IMR-90 (cell line): ENCODE data around the gene YIPF1. TPM values are rescaled to one million over a fixed set of nuclear protein-coding genes. Genes with fewer than 3 reads are reported as not detected.

Source experiments
- ATAC-seq: fragments of 200-7000 bp; cut with Tn5 transposase; 2 replicates; pipeline ENCODE4 v1.9.1; 2020; ENCODE audit warnings: low read depth, mild to moderate bottlenecking, moderate library complexity
- BruUV-seq: library from RNA; stranded (reverse); fragments of 400-500 nt; replicated peaks from 2 replicates; lab custom pipeline; 2021; lab: Mats Ljungman, UMichigan
- CTCF ChIA-PET: fragments of 300-600 bp; formaldehyde crosslinking; extraction: SDS; loops from one replicate; lab custom pipeline; 2021; ENCODE audit warnings: antibody characterized with exemption; lab: Yijun Ruan, JAX
- POLR2A ChIA-PET: fragments of 300-600 bp; sonication (Branson Sonifier 250); formaldehyde crosslinking; loops from one replicate; lab custom pipeline; 2022; ENCODE audit warnings: antibody characterized with exemption; ENCODE audit not compliant: unreplicated experiment; lab: Charles Lee
- DNase-seq: peaks from one replicate; pipeline ENCODE4 v3.0.0; 2013
- H2AFZ ChIP-seq: replicated peaks from 2 replicates; pipeline ENCODE3; 2013; ENCODE audit warnings: low read length, mild to moderate bottlenecking; ENCODE audit not compliant: poor library complexity
- H2AK5ac ChIP-seq: 2 replicates; pipeline ENCODE4 v1.6.1; 2013; ENCODE audit warnings: low read depth, low read length, inconsistent platforms
- H2AK9ac ChIP-seq: replicated peaks from 2 replicates; pipeline ENCODE3; 2013; ENCODE audit warnings: mild to moderate bottlenecking, low read depth, low read length, moderate library complexity; ENCODE audit not compliant: poor library complexity
- H2BK120ac ChIP-seq: 2 replicates; pipeline ENCODE4 v1.6.1; 2013; ENCODE audit warnings: low read depth, low read length, inconsistent platforms
- H2BK15ac ChIP-seq: 3 replicates; pipeline ENCODE4 v1.6.1; 2013; ENCODE audit warnings: low read depth, low read length, inconsistent platforms
- H2BK20ac ChIP-seq: 2 replicates; pipeline ENCODE4 v1.6.1; 2013; ENCODE audit warnings: low read depth, mild to moderate bottlenecking, inconsistent platforms, low read length, moderate library complexity
- H2BK5ac ChIP-seq: 2 replicates; pipeline ENCODE4 v1.6.1; 2013; ENCODE audit warnings: mild to moderate bottlenecking, low read depth, low read length, inconsistent platforms; ENCODE audit not compliant: poor library complexity, severe bottlenecking
- H3K14ac ChIP-seq: replicated peaks from 2 replicates; pipeline ENCODE4 v1.6.1; 2013; ENCODE audit warnings: low read depth, low read length, inconsistent platforms
- H3K18ac ChIP-seq: 2 replicates; pipeline ENCODE4 v1.6.1; 2013; ENCODE audit warnings: low read depth, low read length, control low read depth
- H3K23ac ChIP-seq: 2 replicates; pipeline ENCODE4 v1.6.1; 2013; ENCODE audit warnings: low read depth, low read length, inconsistent platforms
- H3K27ac ChIP-seq: 2 replicates; pipeline ENCODE4 v1.5.1; 2013; ENCODE audit warnings: mild to moderate bottlenecking, control low read depth, low read length; ENCODE audit not compliant: insufficient read depth
- H3K27me3 ChIP-seq: 2 replicates; pipeline ENCODE4 v1.6.1; 2013; ENCODE audit warnings: low read length; ENCODE audit not compliant: control insufficient read depth, insufficient read depth
- H3K36me3 ChIP-seq: 2 replicates; pipeline ENCODE4 v1.6.1; 2013; ENCODE audit warnings: low read length, mixed read lengths; ENCODE audit not compliant: control insufficient read depth, insufficient read depth
- H3K4ac ChIP-seq: 2 replicates; pipeline ENCODE4 v1.6.1; 2013; ENCODE audit warnings: low read depth, low read length, inconsistent platforms
- H3K4me1 ChIP-seq: 2 replicates; pipeline ENCODE4 v1.6.1; 2013; ENCODE audit warnings: low read length, mixed read lengths; ENCODE audit not compliant: control insufficient read depth, insufficient read depth
- H3K4me2 ChIP-seq: 2 replicates; pipeline ENCODE4 v1.6.1; 2013; ENCODE audit warnings: low read depth, mild to moderate bottlenecking, control low read depth, low read length, moderate library complexity
- H3K4me3 ChIP-seq: 2 replicates; pipeline ENCODE4 v1.5.1; 2013; ENCODE audit warnings: low read depth, mild to moderate bottlenecking, control low read depth, low read length, moderate library complexity; ENCODE audit not compliant: insufficient read depth
- H3K56ac ChIP-seq: 2 replicates; pipeline ENCODE4 v1.6.1; 2013; ENCODE audit warnings: low read length, inconsistent platforms; ENCODE audit not compliant: insufficient read depth; ENCODE audit errors: extremely low read depth
- H3K79me1 ChIP-seq, 2 experiments: 2 replicates each; pipeline ENCODE4 v1.6.1; 2013; ENCODE audit warnings: low read length in 2 of 2, inconsistent platforms in 1 of 2, low read depth in 1 of 2
- H3K9ac ChIP-seq: 2 replicates; pipeline ENCODE4 v1.6.1; 2013; ENCODE audit warnings: low read depth, low read length, control low read depth
- H3K9me1 ChIP-seq: 2 replicates; pipeline ENCODE4 v1.6.1; 2013; ENCODE audit warnings: low read length, inconsistent platforms; ENCODE audit not compliant: insufficient read depth
- H3K9me3 ChIP-seq: 2 replicates; pipeline ENCODE4 v1.6.1; 2013; ENCODE audit warnings: low read length; ENCODE audit not compliant: control insufficient read depth, insufficient read depth
- H4K20me1 ChIP-seq: 2 replicates; pipeline ENCODE4 v1.6.1; 2013; ENCODE audit warnings: low read length, inconsistent platforms; ENCODE audit not compliant: insufficient read depth
- H4K5ac ChIP-seq: 2 replicates; pipeline ENCODE4 v1.6.1; 2013; ENCODE audit warnings: mild to moderate bottlenecking, low read depth, low read length, control low read depth
- H4K8ac ChIP-seq, 2 experiments: 2 replicates each; pipeline ENCODE4 v1.6.1; 2013; ENCODE audit warnings: low read depth in 2 of 2, low read length in 2 of 2, control low read depth in 1 of 2, inconsistent platforms in 1 of 2
- H4K91ac ChIP-seq: 2 replicates; pipeline ENCODE4 v1.6.1; 2013; ENCODE audit warnings: low read depth, low read length, inconsistent platforms; ENCODE audit not compliant: insufficient read depth
- BHLHE40 ChIP-seq: fragments of 150-350 bp; IDR thresholded peaks from 2 replicates; pipeline ENCODE4 v1.6.1; 2016; ENCODE audit warnings: mild to moderate bottlenecking, low read depth, low read length
- CEBPB ChIP-seq: IDR thresholded peaks from 2 replicates; pipeline ENCODE4 v1.6.1; 2012; ENCODE audit warnings: low read depth, low read length, improper control_type of control experiment
- CTCF ChIP-seq: conservative IDR thresholded peaks from 2 replicates; pipeline ENCODE4 v1.5.1; 2012; ENCODE audit warnings: mild to moderate bottlenecking, low read depth, low read length, improper control_type of control experiment
- ELK1 ChIP-seq: fragments of 150-350 bp; IDR thresholded peaks from 2 replicates; pipeline ENCODE4 v1.6.1; 2016; ENCODE audit warnings: low read depth, mild to moderate bottlenecking, low read length, moderate library complexity, borderline replicate concordance
- FOS ChIP-seq: fragments of 150-350 bp; IDR thresholded peaks from 2 replicates; pipeline ENCODE4 v1.6.1; 2016; ENCODE audit warnings: low read depth, low read length
- MAFK ChIP-seq: IDR thresholded peaks from 2 replicates; pipeline ENCODE4 v1.6.1; 2012; ENCODE audit warnings: low read depth, low read length, improper control_type of control experiment
- MAZ ChIP-seq: IDR thresholded peaks from 2 replicates; pipeline ENCODE4 v1.6.1; 2012; ENCODE audit warnings: low read depth, mild to moderate bottlenecking, low read length, improper control_type of control experiment, moderate library complexity, borderline replicate concordance
- NFE2L2 ChIP-seq: fragments of 150-350 bp; IDR thresholded peaks from 2 replicates; pipeline ENCODE4 v1.6.1; 2016; ENCODE audit warnings: low read depth, mild to moderate bottlenecking, low read length
- POLR2A ChIP-seq: IDR thresholded peaks from 2 replicates; pipeline ENCODE4 v1.6.1; 2012; ENCODE audit warnings: mild to moderate bottlenecking, low read depth, low read length
- RAD21 ChIP-seq: IDR thresholded peaks from 2 replicates; pipeline ENCODE4 v1.6.1; 2012; ENCODE audit warnings: low read length, improper control_type of control experiment
- RCOR1 ChIP-seq: IDR thresholded peaks from 2 replicates; pipeline ENCODE4 v1.6.1; 2012; ENCODE audit warnings: mild to moderate bottlenecking, low read length, improper control_type of control experiment; ENCODE audit not compliant: insufficient replicate concordance
- RFX5 ChIP-seq: IDR thresholded peaks from 2 replicates; pipeline ENCODE4 v1.8.0; 2012; ENCODE audit warnings: low read depth, mild to moderate bottlenecking, low read length, moderate library complexity
- SMC3 ChIP-seq: fragments of 150-350 bp; IDR thresholded peaks from 2 replicates; pipeline ENCODE4 v1.6.1; 2016; ENCODE audit warnings: low read depth, mild to moderate bottlenecking, antibody characterized with exemption, low read length, moderate library complexity
- USF2 ChIP-seq: fragments of 150-350 bp; IDR thresholded peaks from 2 replicates; pipeline ENCODE4 v1.6.1; 2017; ENCODE audit warnings: mild to moderate bottlenecking, antibody characterized with exemption, low read length, low read depth
- WGBS, 2 experiments: methylation state at CpG; one replicate each; pipeline versions ENCODE4 v1.1.5 to v1.1.7; 2013; ENCODE audit warnings: missing lambda C conversion rate in 2 of 2; ENCODE audit not compliant: insufficient read length in 1 of 2; ENCODE audit errors: extremely low coverage in 2 of 2; 5-methylcytosine and 5-hydroxymethylcytosine counted together
- dilution Hi-C: fragments of 300-500 bp; cut with HindIII; formaldehyde crosslinking; loops from one replicate; pipeline ENCODE4 v1.14.3; 2018; ENCODE audit warnings: low sequenced_read_pairs; ENCODE audit not compliant: unreplicated experiment
- in situ Hi-C: fragments of 300-500 bp; cut with MboI; formaldehyde crosslinking; loops from 3 replicates; pipeline ENCODE4 v1.14.3; 2019; ENCODE audit warnings: low sequenced_read_pairs, inconsistent platforms, mixed read lengths
- intact Hi-C: fragments of 100-400 bp; cut with micrococcal nuclease; formaldehyde crosslinking; loops from 2 replicates; pipeline ENCODE4 v1.10.0; 2022
- polyA plus RNA-seq, 3 experiments: library from polyadenylated mRNA; depleted of rRNA; stranded (reverse); fragments of >200 nt; gene quantifications; 2 replicates each; pipeline ENCODE4 v1.2.3, GENCODE V29; 2012; ENCODE audit warnings: low replicate concordance in 1 of 3
- total RNA-seq: library from RNA; depleted of rRNA; stranded (reverse); fragments of >200 nt; gene quantifications from 2 replicates; pipeline ENCODE4 v1.2.3, GENCODE V29; 2012

Gene YIPF1
- total and polyA plus RNA-seq, 2 of the 4 experiments (the other 2 are of a cell fraction) = 23.7 to 35.3 TPM

GRCh38 chr1:53895421-53895820, 5.8 kb upstream of the YIPF1 start:
- Histone ChIP-seq H3K79me1 (peaks cover 0 to 3% of the 10 kb centered on the region in 2 experiments; a peak in 1 of 4 replicates), H3K4me3 (no peak overlapping the region), H2BK20ac (peak overlapping the region; percentile 72; the same call in 1 of the 2 replicates), H3K56ac (no peak overlapping the region), H3K27me3 (no peaks in the 10 kb centered on the region), H2AK9ac (no peak overlapping the region), H2BK5ac (no peak overlapping the region), H3K9ac (no peak overlapping the region), H3K9me1 (peaks cover 20% of the 10 kb centered on the region), H4K5ac (no peak overlapping the region), H2AK5ac (peak overlapping the region; percentile 41; the same call in 1 of the 2 replicates), H4K20me1 (peaks cover 12% of the 10 kb centered on the region; the same call in 1 of the 2 replicates), H3K4ac (peak overlapping the region; percentile 44; the same call in 1 of the 2 replicates), H2BK15ac (peak overlapping the region; percentile 65; the same call in 1 of the 3 replicates), H3K4me2 (no peak overlapping the region), H3K27ac (no peak overlapping the region), H2BK120ac (no peak overlapping the region), H2AFZ (no peak overlapping the region), H4K8ac (no peak overlapping the region), H3K23ac (no peak overlapping the region), H3K36me3 (no peaks in the 10 kb centered on the region), H3K9me3 (no peaks in the 10 kb centered on the region), H3K14ac (peak overlapping the region; percentile 65; the same call in 1 of the 2 replicates), H3K18ac (no peak overlapping the region), H4K91ac (peak overlapping the region; percentile 7), H3K4me1 (peaks cover 17% of the 10 kb centered on the region)
- no TSS peak for BruUV-seq
- POLR2A ChIA-PET = no interaction called here
- CTCF ChIA-PET = no interaction called here
- 80% methylated on average over 5 of the region's 6 CpGs; no CpG with 5 or more reads in 1 of the 2 experiments for WGBS, 2 experiments
- no peak for DNase-seq
- intact Hi-C loops = no loop called here
- ATAC-seq = no peak
- TF ChIP-seq NFE2L2 (no peak), FOS (no peak), POLR2A (no peak), USF2 (no peak), CTCF (no peak), RFX5 (no peak), RAD21 (no peak), MAZ (no peak), ELK1 (no peak), MAFK (no peak), CEBPB (no peak), BHLHE40 (no peak), SMC3 (no peak), RCOR1 (no peak)
- dilution Hi-C loops = no loop called here
- in situ Hi-C loops = no loop called here
